Stomach (tissue), 9 donors: Measurements from ENCODE around the gene MTERF2. TPM values are rescaled to one million over a fixed set of nuclear protein-coding genes. Genes with fewer than 3 reads are reported as not detected.

Experiments
- DNase-seq, 2 donors: peaks; one replicate each; pipeline versions ENCODE4 v3.0.0 to v3.0.0-alpha.2; 2013 to 2019
- H3K27ac ChIP-seq, 5 donors: fragments of 200-600 bp in 4 of 5; sonication (generic) in 4 of 5; one replicate each; pipeline ENCODE4 v1.5.1; 2013 to 2019; ENCODE audit warnings: mild to moderate bottlenecking in 1 of 5, moderate library complexity in 1 of 5
- H3K27me3 ChIP-seq, 3 donors: fragments of 200-600 bp; sonication (generic); one replicate each; pipeline ENCODE4 v1.5.1; 2017 to 2019; ENCODE audit warnings: mixed run types in 1 of 3
- H3K36me3 ChIP-seq, 4 donors: fragments of 200-600 bp; sonication (generic); 1 replicate in 3 of 4; 2 replicates in 1 of 4; pipeline ENCODE4 v1.5.1; 2016 to 2019
- H3K4me1 ChIP-seq, 4 donors: fragments of 200-600 bp; sonication (generic); one replicate each; pipeline ENCODE4 v1.5.1; 2016 to 2019
- H3K4me3 ChIP-seq, 4 donors: fragments of 200-600 bp; sonication (generic) in 3 of 4; one replicate each; pipeline ENCODE4 v1.5.1; 2016 to 2019; ENCODE audit warnings: mild to moderate bottlenecking in 1 of 4
- H3K9me3 ChIP-seq, 4 donors: fragments of 200-600 bp; sonication (generic); one replicate each; pipeline ENCODE4 v1.5.1; 2016 to 2019
- EP300 ChIP-seq: sonication (generic); formaldehyde crosslinking; IDR thresholded peaks from one replicate; pipeline ENCODE4 v1.6.1; 2017; ENCODE audit warnings: antibody characterized with exemption
- POLR2A ChIP-seq, 4 donors: fragments of 450-650 bp; IDR thresholded peaks; one replicate each; pipeline ENCODE4 v1.6.1; 2016; ENCODE audit warnings: antibody characterized with exemption in 4 of 4, control low read depth in 2 of 4, mild to moderate bottlenecking in 1 of 4, moderate library complexity in 1 of 4
- POLR2AphosphoS5 ChIP-seq, 3 donors: sonication (generic); formaldehyde crosslinking; IDR thresholded peaks; one replicate each; pipeline ENCODE4 v1.6.1; 2016; ENCODE audit warnings: antibody characterized with exemption in 3 of 3
- WGBS, 5 donors: extraction: QIAGEN DNeasy Blood & Tissue Kit in 3 of 5; methylation state at CpG; one replicate each; pipeline versions ENCODE4 v1.1.5 to v1.1.7; 2013 to 2018; 5-methylcytosine and 5-hydroxymethylcytosine counted together
- intact Hi-C: fragments of 100-400 bp; cut with DNase I; formaldehyde crosslinking; loops from one replicate; pipeline ENCODE4 v1.15.1; 2023; ENCODE audit warnings: low total_unique reads
- polyA plus RNA-seq, 3 donors: library from polyadenylated mRNA; stranded (reverse); fragments of 200-250 nt; gene quantifications; one replicate each; pipeline ENCODE4 v1.2.3, GENCODE V29; 2013
- total RNA-seq, 5 donors: library from RNA; depleted of rRNA; stranded (reverse); fragments of >200 nt; gene quantifications; one replicate each; pipeline versions ENCODE4 v1.1.0 to v1.2.3, GENCODE V29; 2014 to 2016
- TF ChIP-seq, protein P1 (sequence below), 7 experiments: fragments of 450-650 bp in 4 of 7; fragments of 200-600 bp in 3 of 7; sonication (generic) in 3 of 7; IDR thresholded peaks; one replicate each; pipeline ENCODE4 v1.5.1; 2016 to 2019; ENCODE audit warnings: antibody characterized with exemption in 7 of 7, control low read depth in 2 of 7, mild to moderate bottlenecking in 1 of 7
- donor health status: healthy with polysubstance abuse.
- donor health status: Bipolar disorder and iron deficiency.
- donor health status: healthy.

The MTERF2 gene
- total and polyA plus RNA-seq, 8 donors: 9.0 to 32.5 (median 17.0) TPM

DNA sequence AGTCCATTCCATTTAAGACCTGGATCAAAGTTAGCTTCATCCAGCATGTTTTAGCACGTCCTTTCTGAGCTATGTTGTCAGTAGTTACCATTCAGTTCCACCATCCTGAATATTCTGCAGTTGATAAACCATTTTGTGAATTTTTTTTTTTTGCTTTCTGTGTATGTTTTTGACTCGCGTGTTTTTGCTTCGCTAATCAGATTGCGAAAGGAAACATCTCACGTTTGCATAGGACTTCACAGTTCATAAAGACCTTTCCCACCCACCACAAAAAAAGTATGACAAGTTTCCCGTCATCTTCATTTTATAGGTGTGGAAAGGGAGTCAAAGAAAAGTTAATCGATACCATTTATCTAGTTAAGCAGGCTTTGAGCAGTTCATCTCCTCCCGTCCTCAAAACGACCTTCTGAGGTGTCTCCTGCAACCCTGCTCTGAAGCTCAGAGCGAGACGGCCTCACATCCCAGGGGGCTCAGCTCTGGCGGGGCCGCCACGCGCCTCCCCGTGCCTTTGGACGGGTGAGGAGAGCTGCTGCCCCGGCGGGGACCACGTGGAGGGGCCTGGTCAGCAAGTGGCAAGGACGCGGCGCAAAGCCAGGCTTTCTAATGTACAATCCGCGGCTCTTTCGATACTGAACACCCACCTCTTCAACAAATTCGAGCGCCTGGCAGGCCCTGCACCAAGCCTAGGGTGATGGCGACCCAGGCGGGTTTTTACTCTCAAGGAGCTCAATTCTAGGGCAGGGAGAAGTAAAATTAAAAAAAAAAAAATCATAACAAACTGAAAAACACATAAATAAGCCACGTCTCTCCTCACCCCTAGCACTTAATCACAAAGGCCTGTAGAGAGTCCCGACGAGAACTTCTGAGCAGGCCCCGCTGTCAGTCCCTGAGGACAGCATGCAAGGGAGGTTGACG, 32.2 kb downstream of the MTERF2 start:
- peak overlapping the region; percentile 85 to 96 (median 89) for H3K4me3 ChIP-seq
- H3K9me3 ChIP-seq: no peaks in the 10 kb centered on the region
- intact Hi-C loops: no loop called here
- WGBS, 5 donors: 41 to 57% (median 41%) methylated on average over 36 of the region's 36 CpGs
- peak overlapping the region; percentile 97 to 100 (median 99) for H3K27ac ChIP-seq
- peaks cover 0 to 7% (median 0%) of the 10 kb centered on the region in 4 donors for H3K36me3 ChIP-seq
- DNase-seq: peak in 1 of 2 donors; percentile 66
- H3K27me3 ChIP-seq: no peaks in the 10 kb centered on the region
- H3K4me1 ChIP-seq: peaks cover 19 to 46% (median 32%) of the 10 kb centered on the region in 4 donors
- no peak for TF ChIP-seq EP300
- no peak for TF ChIP-seq POLR2A (IDR thresholded peaks at IDR 0.05)
- TF ChIP-seq POLR2AphosphoS5 (IDR thresholded peaks at IDR 0.05): no peak
- TF ChIP-seq, protein P1, sequence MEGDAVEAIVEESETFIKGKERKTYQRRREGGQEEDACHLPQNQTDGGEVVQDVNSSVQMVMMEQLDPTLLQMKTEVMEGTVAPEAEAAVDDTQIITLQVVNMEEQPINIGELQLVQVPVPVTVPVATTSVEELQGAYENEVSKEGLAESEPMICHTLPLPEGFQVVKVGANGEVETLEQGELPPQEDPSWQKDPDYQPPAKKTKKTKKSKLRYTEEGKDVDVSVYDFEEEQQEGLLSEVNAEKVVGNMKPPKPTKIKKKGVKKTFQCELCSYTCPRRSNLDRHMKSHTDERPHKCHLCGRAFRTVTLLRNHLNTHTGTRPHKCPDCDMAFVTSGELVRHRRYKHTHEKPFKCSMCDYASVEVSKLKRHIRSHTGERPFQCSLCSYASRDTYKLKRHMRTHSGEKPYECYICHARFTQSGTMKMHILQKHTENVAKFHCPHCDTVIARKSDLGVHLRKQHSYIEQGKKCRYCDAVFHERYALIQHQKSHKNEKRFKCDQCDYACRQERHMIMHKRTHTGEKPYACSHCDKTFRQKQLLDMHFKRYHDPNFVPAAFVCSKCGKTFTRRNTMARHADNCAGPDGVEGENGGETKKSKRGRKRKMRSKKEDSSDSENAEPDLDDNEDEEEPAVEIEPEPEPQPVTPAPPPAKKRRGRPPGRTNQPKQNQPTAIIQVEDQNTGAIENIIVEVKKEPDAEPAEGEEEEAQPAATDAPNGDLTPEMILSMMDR (IDR thresholded peaks at IDR 0.05): no peak

DNA sequence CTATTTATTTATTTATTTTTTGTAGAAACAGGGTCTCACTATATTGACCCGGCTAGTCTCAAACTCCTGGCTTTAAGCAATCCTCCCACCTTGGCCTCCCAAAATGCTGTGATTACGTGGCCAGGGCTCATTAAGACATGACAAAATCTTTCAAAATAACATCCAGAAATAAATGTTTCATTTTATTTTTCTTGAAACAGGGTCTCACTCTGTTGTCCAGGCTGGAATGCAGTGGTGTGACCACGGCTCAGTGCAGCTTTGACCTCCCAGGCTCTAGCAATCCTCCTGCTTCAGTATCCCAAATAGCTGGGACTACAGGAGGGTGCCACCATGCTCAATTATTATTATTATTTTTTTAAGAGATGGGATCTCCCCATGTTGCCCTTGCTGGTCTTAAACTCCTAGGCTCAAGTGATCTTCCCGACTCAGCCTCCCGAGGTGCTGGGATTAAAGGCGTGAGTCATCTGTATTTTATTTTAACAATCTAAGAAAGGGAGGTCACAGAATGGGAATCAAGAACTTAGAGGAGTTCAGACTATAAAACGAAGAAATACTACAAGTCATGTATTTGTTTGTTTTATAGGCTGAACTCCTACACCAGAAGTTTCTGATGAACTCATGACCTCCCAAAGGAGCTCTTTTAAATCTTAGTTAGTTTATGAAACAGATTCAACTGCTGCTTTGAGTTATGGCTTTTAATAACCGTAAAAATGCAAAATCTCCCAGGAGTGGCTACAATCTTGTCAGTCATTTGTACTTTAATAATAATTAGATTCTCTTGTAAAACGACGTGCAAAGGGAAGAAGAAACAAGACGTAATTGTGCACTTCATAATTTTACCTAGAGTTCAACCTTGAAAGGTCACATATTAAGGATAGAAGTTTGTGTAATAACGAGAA, 33.3 kb downstream of the MTERF2 start:
- DNase-seq: no peak
- intact Hi-C loops: no loop called here
- 71 to 77% (median 75%) methylated on average over 12 of the region's 12 CpGs for WGBS, 5 donors
- Histone ChIP-seq H3K4me3 (no peak overlapping the region), H3K9me3 (no peaks in the 10 kb centered on the region), H3K36me3 (no peaks in the 10 kb centered on the region), H3K27me3 (no peaks in the 10 kb centered on the region), H3K4me1 (peaks cover 15 to 35% (median 27%) of the 10 kb centered on the region in 4 donors), H3K27ac (no peak overlapping the region)
- TF ChIP-seq EP300 (no peak), POLR2A (IDR thresholded peaks at IDR 0.05) (no peak), POLR2AphosphoS5 (IDR thresholded peaks at IDR 0.05) (no peak)
- TF ChIP-seq, protein P1 (IDR thresholded peaks at IDR 0.05): no peak

DNA sequence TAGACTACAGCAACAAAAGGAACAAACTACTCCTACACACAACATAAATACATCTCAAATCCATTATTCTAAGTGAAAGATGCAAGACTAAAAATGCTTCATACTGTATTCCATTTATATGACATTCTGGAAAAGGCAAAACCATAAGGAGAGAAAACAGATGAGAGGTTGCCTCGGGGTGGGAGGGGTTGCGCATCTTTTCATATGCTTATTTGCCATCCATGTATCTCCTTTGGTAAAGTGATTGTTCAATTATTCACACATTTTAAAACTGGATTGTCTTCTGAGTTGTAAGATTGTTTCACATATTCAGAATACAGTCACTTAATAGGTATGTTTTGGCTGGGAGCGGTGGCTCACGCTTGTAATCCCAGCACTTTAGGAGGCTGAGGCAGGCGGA, 36.4 kb downstream of the MTERF2 start:
- 96 to 98% (median 97%) methylated on average over 5 of the region's 5 CpGs for WGBS, 5 donors
- intact Hi-C loops: no loop called here
- DNase-seq: no peak

More for the DNA sequence above, 36.4 kb downstream of the MTERF2 start:
- Histone ChIP-seq H3K4me1 (peaks cover 5 to 20% (median 14%) of the 10 kb centered on the region in 4 donors), H3K36me3 (no peaks in the 10 kb centered on the region), H3K27ac (no peak overlapping the region), H3K9me3 (no peaks in the 10 kb centered on the region), H3K27me3 (no peaks in the 10 kb centered on the region), H3K4me3 (no peak overlapping the region)
- TF ChIP-seq, protein P1 (IDR thresholded peaks at IDR 0.05): no peak
- no peak for TF ChIP-seq EP300
- no peak for TF ChIP-seq POLR2AphosphoS5 (IDR thresholded peaks at IDR 0.05)
- TF ChIP-seq POLR2A (IDR thresholded peaks at IDR 0.05): no peak
